ENCODE measurements around the gene RFNG. TPM values are rescaled to one million over a fixed set of nuclear protein-coding genes. Genes with fewer than 3 reads are reported as not detected.

The RFNG gene
- polyA plus RNA-seq, 2 of the 4 experiments (the other 2 are of a cell fraction): 8.4 to 25.7 TPM

DNA sequence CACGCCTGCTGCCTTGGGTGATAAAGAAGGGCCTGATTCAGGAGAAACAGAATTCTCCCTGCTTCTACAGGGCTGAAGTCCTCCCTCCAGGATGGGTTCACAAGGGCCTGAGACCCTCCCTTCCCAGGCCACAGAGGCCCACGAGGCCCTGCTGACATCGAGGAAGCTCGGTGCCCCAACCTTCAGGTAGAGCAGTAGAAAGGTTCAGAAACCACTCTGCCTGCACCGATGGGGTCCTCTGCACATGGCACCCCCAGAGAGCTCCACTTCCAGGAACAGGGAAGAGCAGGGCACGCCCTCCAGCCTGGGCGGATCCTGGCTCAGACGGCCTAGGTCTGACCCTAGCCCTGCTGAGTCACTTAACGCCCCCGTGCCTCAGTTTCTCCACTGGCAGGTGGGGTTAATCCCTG lies 29.7 kb downstream of the RFNG start:
- CTCF ChIA-PET: interaction anchor here (0.7 to 33.2 kb wide), 30 partner anchors 8 to 308 kb away, joined by 3 to 794 read pairs (median 10); partner anchors contain the start of genes ASPSCR1, DCXR, MAFG and MYADML2
- peak overlapping the region; percentile 80 to 92 for H3K27ac ChIP-seq
- DNase-seq (ENCODE audit: low read depth in 1 of 2, low spot score in 1 of 2) (no peak), FAIRE-seq (no peak), ATAC-seq (peak in 1 of 2 experiments; percentile 14; a peak in 3 of 6 replicates)
- POLR2A ChIA-PET: interaction anchor here (1.0 to 3.9 kb wide), 6 partner anchors 16 to 152 kb away, joined by 3 to 38 read pairs (median 4); partner anchors contain the start of genes ASPSCR1 and DCXR
- H3K9me3 ChIP-seq: no peaks in the 10 kb centered on the region
- no peak for TF ChIP-seq FOXS1 (CRISPR knock-in tag; IDR thresholded peaks at IDR 0.05)
- TF ChIP-seq POLR2A (IDR thresholded peaks at IDR 0.05; ENCODE audit: low read length): no peak
- no peak for TF ChIP-seq JUN (IDR thresholded peaks at IDR 0.05)
- TF ChIP-seq ZSCAN20 (CRISPR knock-in tag; IDR thresholded peaks at IDR 0.05): no peak
- TF ChIP-seq, protein P1, sequence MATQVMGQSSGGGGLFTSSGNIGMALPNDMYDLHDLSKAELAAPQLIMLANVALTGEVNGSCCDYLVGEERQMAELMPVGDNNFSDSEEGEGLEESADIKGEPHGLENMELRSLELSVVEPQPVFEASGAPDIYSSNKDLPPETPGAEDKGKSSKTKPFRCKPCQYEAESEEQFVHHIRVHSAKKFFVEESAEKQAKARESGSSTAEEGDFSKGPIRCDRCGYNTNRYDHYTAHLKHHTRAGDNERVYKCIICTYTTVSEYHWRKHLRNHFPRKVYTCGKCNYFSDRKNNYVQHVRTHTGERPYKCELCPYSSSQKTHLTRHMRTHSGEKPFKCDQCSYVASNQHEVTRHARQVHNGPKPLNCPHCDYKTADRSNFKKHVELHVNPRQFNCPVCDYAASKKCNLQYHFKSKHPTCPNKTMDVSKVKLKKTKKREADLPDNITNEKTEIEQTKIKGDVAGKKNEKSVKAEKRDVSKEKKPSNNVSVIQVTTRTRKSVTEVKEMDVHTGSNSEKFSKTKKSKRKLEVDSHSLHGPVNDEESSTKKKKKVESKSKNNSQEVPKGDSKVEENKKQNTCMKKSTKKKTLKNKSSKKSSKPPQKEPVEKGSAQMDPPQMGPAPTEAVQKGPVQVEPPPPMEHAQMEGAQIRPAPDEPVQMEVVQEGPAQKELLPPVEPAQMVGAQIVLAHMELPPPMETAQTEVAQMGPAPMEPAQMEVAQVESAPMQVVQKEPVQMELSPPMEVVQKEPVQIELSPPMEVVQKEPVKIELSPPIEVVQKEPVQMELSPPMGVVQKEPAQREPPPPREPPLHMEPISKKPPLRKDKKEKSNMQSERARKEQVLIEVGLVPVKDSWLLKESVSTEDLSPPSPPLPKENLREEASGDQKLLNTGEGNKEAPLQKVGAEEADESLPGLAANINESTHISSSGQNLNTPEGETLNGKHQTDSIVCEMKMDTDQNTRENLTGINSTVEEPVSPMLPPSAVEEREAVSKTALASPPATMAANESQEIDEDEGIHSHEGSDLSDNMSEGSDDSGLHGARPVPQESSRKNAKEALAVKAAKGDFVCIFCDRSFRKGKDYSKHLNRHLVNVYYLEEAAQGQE (IDR thresholded peaks at IDR 0.05): no peak
- TF ChIP-seq RNF2 (IDR thresholded peaks at IDR 0.05; ENCODE audit: borderline replicate concordance, low read depth): no peak
- no peak for TF ChIP-seq EP300 (IDR thresholded peaks at IDR 0.05)
- TF ChIP-seq POLR2AphosphoS2 (conservative IDR thresholded peaks at IDR 0.05; ENCODE audit: low read length): no peak
- TF ChIP-seq FOSB (CRISPR knock-in tag; IDR thresholded peaks at IDR 0.05): no peak
- TF ChIP-seq SMC3 (IDR thresholded peaks at IDR 0.05): no peak
- no peak for TF ChIP-seq HOXB5 (CRISPR knock-in tag; IDR thresholded peaks at IDR 0.05)
- TF ChIP-seq, protein P2, sequence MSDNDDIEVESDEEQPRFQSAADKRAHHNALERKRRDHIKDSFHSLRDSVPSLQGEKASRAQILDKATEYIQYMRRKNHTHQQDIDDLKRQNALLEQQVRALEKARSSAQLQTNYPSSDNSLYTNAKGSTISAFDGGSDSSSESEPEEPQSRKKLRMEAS (IDR thresholded peaks at IDR 0.05): no peak; the same call in 1 of the 2 replicates
- TF ChIP-seq CHD4 (IDR thresholded peaks at IDR 0.05; ENCODE audit: borderline replicate concordance): no peak
- no peak for TF ChIP-seq CBX8 (IDR thresholded peaks at IDR 0.05)
- no peak for TF ChIP-seq HOXB13 (CRISPR knock-in tag; IDR thresholded peaks at IDR 0.05; ENCODE audit: low read depth)
- TF ChIP-seq, protein P3, sequence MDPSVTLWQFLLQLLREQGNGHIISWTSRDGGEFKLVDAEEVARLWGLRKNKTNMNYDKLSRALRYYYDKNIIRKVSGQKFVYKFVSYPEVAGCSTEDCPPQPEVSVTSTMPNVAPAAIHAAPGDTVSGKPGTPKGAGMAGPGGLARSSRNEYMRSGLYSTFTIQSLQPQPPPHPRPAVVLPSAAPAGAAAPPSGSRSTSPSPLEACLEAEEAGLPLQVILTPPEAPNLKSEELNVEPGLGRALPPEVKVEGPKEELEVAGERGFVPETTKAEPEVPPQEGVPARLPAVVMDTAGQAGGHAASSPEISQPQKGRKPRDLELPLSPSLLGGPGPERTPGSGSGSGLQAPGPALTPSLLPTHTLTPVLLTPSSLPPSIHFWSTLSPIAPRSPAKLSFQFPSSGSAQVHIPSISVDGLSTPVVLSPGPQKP (IDR thresholded peaks at IDR 0.05; ENCODE audit: low read depth, low read length): no peak
- TF ChIP-seq EHF (CRISPR knock-in tag; IDR thresholded peaks at IDR 0.05): no peak
- TF ChIP-seq, protein P4, sequence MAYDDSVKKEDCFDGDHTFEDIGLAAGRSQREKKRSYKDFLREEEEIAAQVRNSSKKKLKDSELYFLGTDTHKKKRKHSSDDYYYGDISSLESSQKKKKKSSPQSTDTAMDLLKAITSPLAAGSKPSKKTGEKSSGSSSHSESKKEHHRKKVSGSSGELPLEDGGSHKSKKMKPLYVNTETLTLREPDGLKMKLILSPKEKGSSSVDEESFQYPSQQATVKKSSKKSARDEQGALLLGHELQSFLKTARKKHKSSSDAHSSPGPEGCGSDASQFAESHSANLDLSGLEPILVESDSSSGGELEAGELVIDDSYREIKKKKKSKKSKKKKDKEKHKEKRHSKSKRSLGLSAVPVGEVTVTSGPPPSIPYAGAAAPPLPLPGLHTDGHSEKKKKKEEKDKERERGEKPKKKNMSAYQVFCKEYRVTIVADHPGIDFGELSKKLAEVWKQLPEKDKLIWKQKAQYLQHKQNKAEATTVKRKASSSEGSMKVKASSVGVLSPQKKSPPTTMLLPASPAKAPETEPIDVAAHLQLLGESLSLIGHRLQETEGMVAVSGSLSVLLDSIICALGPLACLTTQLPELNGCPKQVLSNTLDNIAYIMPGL (CRISPR knock-in tag; IDR thresholded peaks at IDR 0.05; ENCODE audit: borderline replicate concordance): no peak
- TF ChIP-seq RAD21 (conservative IDR thresholded peaks at IDR 0.05 in 1 of 2, IDR thresholded peaks at IDR 0.05 in 1 of 2): no peak
- peaks cover 41% of the 10 kb centered on the region for H3K4me1 ChIP-seq
- H3K4me2 ChIP-seq: peak overlapping the region; percentile 87
- 6% methylated on average over 9 of the region's 10 CpGs for WGBS (ENCODE audit: missing lambda C conversion rate)
- peak overlapping the region; percentile 77 for H3K4me3 ChIP-seq

All from A549 (cell line).